Natural killer cell (primary cell): ENCODE data around the gene GPR148. TPM values are rescaled to one million over a fixed set of nuclear protein-coding genes. Genes with fewer than 3 reads are reported as not detected.

Experiments
- ATAC-seq, 3 donors: fragments of 150-1000 bp in 2 of 3; fragments of 200-7000 bp in 1 of 3; cut with Tn5 transposase; 1 replicate in 1 of 3; 2 replicates in 2 of 3; pipeline ENCODE4 v1.10.0; 2021; ENCODE audit warnings: mild to moderate bottlenecking in 2 of 3, moderate library complexity in 2 of 3
- DNase-seq, 2 donors: peaks; one replicate each; pipeline versions ENCODE4 v3.0.0 to v3.0.0-alpha.2; 2013 to 2021; ENCODE audit warnings: mixed read lengths in 1 of 2
- H3K27ac ChIP-seq: one replicate; pipeline ENCODE4 v1.5.1; 2013; ENCODE audit warnings: mild to moderate bottlenecking, low read length
- H3K27me3 ChIP-seq: one replicate; pipeline ENCODE4 v1.6.1; 2013; ENCODE audit warnings: low read length; ENCODE audit not compliant: control insufficient read depth, insufficient read depth
- H3K36me3 ChIP-seq: one replicate; pipeline ENCODE4 v1.6.1; 2013; ENCODE audit warnings: low read length; ENCODE audit not compliant: control insufficient read depth, insufficient read depth
- H3K4me1 ChIP-seq: one replicate; pipeline ENCODE4 v1.6.1; 2013; ENCODE audit warnings: low read length; ENCODE audit not compliant: control insufficient read depth, insufficient read depth
- H3K4me3 ChIP-seq: one replicate; pipeline ENCODE4 v1.5.1; 2013; ENCODE audit warnings: low read length
- H3K9me3 ChIP-seq: one replicate; pipeline ENCODE4 v1.6.1; 2013; ENCODE audit warnings: low read length; ENCODE audit not compliant: control insufficient read depth, insufficient read depth
- H3K27ac Mint-ChIP-seq, 2 donors: one replicate each; pipeline ENCODE4 v1.8.0; 2022; ENCODE audit warnings: mild to moderate bottlenecking in 2 of 2, mixed read lengths in 2 of 2, moderate library complexity in 1 of 2
- H3K27me3 Mint-ChIP-seq, 2 donors: one replicate each; pipeline ENCODE4 v1.8.0; 2022; ENCODE audit warnings: low read depth in 2 of 2, mixed read lengths in 2 of 2
- H3K36me3 Mint-ChIP-seq: one replicate; pipeline ENCODE4 v1.8.0; 2022; ENCODE audit warnings: mixed read lengths
- H3K4me1 Mint-ChIP-seq, 2 donors: one replicate each; pipeline ENCODE4 v1.8.0; 2022; ENCODE audit warnings: mixed read lengths in 2 of 2
- H3K4me3 Mint-ChIP-seq: one replicate; pipeline ENCODE4 v1.8.0; 2022; ENCODE audit warnings: mild to moderate bottlenecking, moderate library complexity, mixed read lengths
- H3K9me3 Mint-ChIP-seq, 2 donors: one replicate each; pipeline ENCODE4 v1.8.0; 2022; ENCODE audit warnings: mixed read lengths in 2 of 2
- CTCF ChIP-seq: fragments of 200-600 bp; IDR thresholded peaks from one replicate; pipeline ENCODE4 v1.8.0; 2022; ENCODE audit warnings: antibody characterized with exemption
- WGBS: methylation state at CpG from one replicate; pipeline ENCODE4 v1.1.7; 2013; ENCODE audit warnings: missing lambda C conversion rate; ENCODE audit not compliant: insufficient coverage; 5-methylcytosine and 5-hydroxymethylcytosine counted together
- intact Hi-C: fragments of 100-400 bp; cut with micrococcal nuclease; formaldehyde crosslinking; loops from one replicate; pipeline ENCODE4 v1.14.2; 2022
- total RNA-seq, 4 donors: library from RNA; stranded (reverse); fragments of 120-200 nt in 1 of 4; gene quantifications; one replicate each; pipeline versions ENCODE4 v1.2.3 to v1.2.4, GENCODE V29; 2013 to 2022

Gene GPR148
- total RNA-seq, 3 donors from 2014 or later (not counting 1 experiment from before 2014, with no cell fraction given), result not detected

- no peak for TF ChIP-seq CTCF
- no peaks in the 10 kb centered on the region for H3K36me3 Mint-ChIP-seq
- peaks cover 0 to 2% of the 10 kb centered on the region in 2 donors for H3K9me3 Mint-ChIP-seq
- Histone ChIP-seq H3K4me3 (no peak overlapping the region), H3K27ac (no peak overlapping the region), H3K27me3 (no peaks in the 10 kb centered on the region), H3K9me3 (no peaks in the 10 kb centered on the region), H3K4me1 (no peaks in the 10 kb centered on the region), H3K36me3 (no peaks in the 10 kb centered on the region)
- H3K4me3 Mint-ChIP-seq, result no peak overlapping the region
- H3K27ac Mint-ChIP-seq, result no peak overlapping the region
- ATAC-seq (no peak), DNase-seq (no peak)
- 100% methylated on average over 2 of the region's 3 CpGs for WGBS
- peaks cover under 1 to 3% of the 10 kb centered on the region in 2 donors for H3K27me3 Mint-ChIP-seq
- peaks cover 0 to 7% of the 10 kb centered on the region in 2 donors for H3K4me1 Mint-ChIP-seq
- intact Hi-C loops, result no loop called here
Observed at GRCh38 chr2:130735200-130735599, 6.3 kb downstream of the GPR148 start.

GRCh38 chr2:130736487-130736886 lies 7.6 kb downstream of the GPR148 start:
- DNase-seq, result no peak

GRCh38 chr2:130737592-130737991 lies 8.7 kb downstream of the GPR148 start:
- DNase-seq (no peak), ATAC-seq (no peak)
- TF ChIP-seq CTCF, result no peak
- Histone ChIP-seq H3K27me3 (no peaks in the 10 kb centered on the region), H3K36me3 (no peaks in the 10 kb centered on the region), H3K27ac (no peak overlapping the region), H3K9me3 (no peaks in the 10 kb centered on the region), H3K4me3 (no peak overlapping the region), H3K4me1 (no peaks in the 10 kb centered on the region)
- Mint-ChIP-seq H3K27ac (no peak overlapping the region), H3K4me3 (no peak overlapping the region), H3K4me1 (no peaks in the 10 kb centered on the region), H3K9me3 (peaks cover 0 to 2% of the 10 kb centered on the region in 2 donors), H3K27me3 (peaks cover 9 to 12% of the 10 kb centered on the region in 2 donors), H3K36me3 (no peaks in the 10 kb centered on the region)
- intact Hi-C loops, result no loop called here
- WGBS, result 92% methylated on average over 14 of the region's 14 CpGs

More at GRCh38 chr2:130736487-130736886, 7.6 kb downstream of the GPR148 start:
- no peak for TF ChIP-seq CTCF
- no peak for ATAC-seq
- H3K4me3 Mint-ChIP-seq, result no peak overlapping the region
- no peaks in the 10 kb centered on the region for H3K36me3 ChIP-seq
- H3K4me1 Mint-ChIP-seq, result no peaks in the 10 kb centered on the region
- H3K27me3 ChIP-seq, result no peaks in the 10 kb centered on the region
- H3K9me3 ChIP-seq, result no peaks in the 10 kb centered on the region
- no peaks in the 10 kb centered on the region for H3K36me3 Mint-ChIP-seq
- no peak overlapping the region for H3K4me3 ChIP-seq
- no peak overlapping the region for H3K27ac ChIP-seq
- no peak overlapping the region for H3K27ac Mint-ChIP-seq
- 80% methylated on average over 6 of the region's 6 CpGs for WGBS
- intact Hi-C loops, result no loop called here
- H3K4me1 ChIP-seq, result no peaks in the 10 kb centered on the region
- H3K27me3 Mint-ChIP-seq, result peaks cover 9 to 12% of the 10 kb centered on the region in 2 donors
- H3K9me3 Mint-ChIP-seq, result peaks cover 0 to 2% of the 10 kb centered on the region in 2 donors

- no peaks in the 10 kb centered on the region for H3K4me1 ChIP-seq
- TF ChIP-seq CTCF, result no peak
- H3K4me3 ChIP-seq, result no peak overlapping the region
- ATAC-seq (no peak), DNase-seq (no peak)
- 80% methylated on average over 12 of the region's 12 CpGs for WGBS
- H3K27ac ChIP-seq, result no peak overlapping the region
- Mint-ChIP-seq H3K9me3 (no peaks in the 10 kb centered on the region), H3K4me1 (no peaks in the 10 kb centered on the region), H3K36me3 (no peaks in the 10 kb centered on the region), H3K27ac (no peak overlapping the region), H3K4me3 (no peak overlapping the region), H3K27me3 (peaks cover 15 to 26% of the 10 kb centered on the region in 2 donors)
- no peaks in the 10 kb centered on the region for H3K36me3 ChIP-seq
- intact Hi-C loops, result no loop called here
- H3K27me3 ChIP-seq, result peaks cover 4% of the 10 kb centered on the region
- no peaks in the 10 kb centered on the region for H3K9me3 ChIP-seq
Observed at GRCh38 chr2:130740671-130741070, 11.8 kb downstream of the GPR148 start.
